Colonic mucosa (tissue), 4 donors: ENCODE measurements around the gene RUNX2. TPM values are rescaled to one million over a fixed set of nuclear protein-coding genes. Genes with fewer than 3 reads are reported as not detected.

Source experiments
- DNase-seq: peaks from one replicate; pipeline ENCODE4 v3.0.0-alpha.2; 2020
- H3K27ac ChIP-seq: fragments of 200-600 bp; one replicate; pipeline ENCODE4 v1.8.0; 2021
- H3K27me3 ChIP-seq: fragments of 200-600 bp; one replicate; pipeline ENCODE4 v1.8.0; 2021
- H3K36me3 ChIP-seq: fragments of 200-600 bp; one replicate; pipeline ENCODE4 v1.8.0; 2021
- H3K4me1 ChIP-seq: fragments of 200-600 bp; one replicate; pipeline ENCODE4 v1.8.0; 2021; ENCODE audit warnings: mild to moderate bottlenecking
- H3K4me3 ChIP-seq: fragments of 200-600 bp; one replicate; pipeline ENCODE4 v1.8.0; 2021
- H3K9ac ChIP-seq, 2 donors: one replicate each; pipeline ENCODE4 v1.7.0; 2013; ENCODE audit warnings: control low read depth in 2 of 2, low read depth in 2 of 2, low read length in 2 of 2
- H3K9me3 ChIP-seq: fragments of 200-600 bp; one replicate; pipeline ENCODE4 v1.8.0; 2021
- intact Hi-C: fragments of 100-400 bp; cut with DNase I; formaldehyde crosslinking; loops from one replicate; pipeline ENCODE4 v1.14.1; 2022
- total RNA-seq, 2 donors: library from RNA; stranded (reverse); fragmentation: NEBNext Ultra II Directional in 1 of 2; extraction: Animal tissue kit (Norgen Biotek cat#: 25700) in 1 of 2; gene quantifications; one replicate each; pipeline ENCODE4 v1.2.1, GENCODE V29; 2021
- TF ChIP-seq, protein P1 (sequence below): fragments of 200-600 bp; IDR thresholded peaks from one replicate; pipeline ENCODE4 v1.8.0; 2022; ENCODE audit warnings: antibody characterized with exemption, mild to moderate bottlenecking
- donor health status: healthy.
- donor health status: DM: no; HTN: no; CAD: no.
- donor health status: DM: no; HTN: no; CAD: no.

RUNX2 gene
- total RNA-seq, 2 donors from 2014 or later = 1.7 to 2.6 TPM

GRCh38 chr6:45572833-45573232 is 244.7 kb downstream of the RUNX2 start:
- Histone ChIP-seq H3K9ac (no peak overlapping the region), H3K27me3 (no peaks in the 10 kb centered on the region), H3K27ac (no peak overlapping the region), H3K4me1 (no peaks in the 10 kb centered on the region), H3K36me3 (no peaks in the 10 kb centered on the region), H3K9me3 (no peaks in the 10 kb centered on the region), H3K4me3 (no peak overlapping the region)
- no peak for DNase-seq
- intact Hi-C loops = no loop called here
- TF ChIP-seq, protein P1, sequence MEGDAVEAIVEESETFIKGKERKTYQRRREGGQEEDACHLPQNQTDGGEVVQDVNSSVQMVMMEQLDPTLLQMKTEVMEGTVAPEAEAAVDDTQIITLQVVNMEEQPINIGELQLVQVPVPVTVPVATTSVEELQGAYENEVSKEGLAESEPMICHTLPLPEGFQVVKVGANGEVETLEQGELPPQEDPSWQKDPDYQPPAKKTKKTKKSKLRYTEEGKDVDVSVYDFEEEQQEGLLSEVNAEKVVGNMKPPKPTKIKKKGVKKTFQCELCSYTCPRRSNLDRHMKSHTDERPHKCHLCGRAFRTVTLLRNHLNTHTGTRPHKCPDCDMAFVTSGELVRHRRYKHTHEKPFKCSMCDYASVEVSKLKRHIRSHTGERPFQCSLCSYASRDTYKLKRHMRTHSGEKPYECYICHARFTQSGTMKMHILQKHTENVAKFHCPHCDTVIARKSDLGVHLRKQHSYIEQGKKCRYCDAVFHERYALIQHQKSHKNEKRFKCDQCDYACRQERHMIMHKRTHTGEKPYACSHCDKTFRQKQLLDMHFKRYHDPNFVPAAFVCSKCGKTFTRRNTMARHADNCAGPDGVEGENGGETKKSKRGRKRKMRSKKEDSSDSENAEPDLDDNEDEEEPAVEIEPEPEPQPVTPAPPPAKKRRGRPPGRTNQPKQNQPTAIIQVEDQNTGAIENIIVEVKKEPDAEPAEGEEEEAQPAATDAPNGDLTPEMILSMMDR = no peak

DNA sequence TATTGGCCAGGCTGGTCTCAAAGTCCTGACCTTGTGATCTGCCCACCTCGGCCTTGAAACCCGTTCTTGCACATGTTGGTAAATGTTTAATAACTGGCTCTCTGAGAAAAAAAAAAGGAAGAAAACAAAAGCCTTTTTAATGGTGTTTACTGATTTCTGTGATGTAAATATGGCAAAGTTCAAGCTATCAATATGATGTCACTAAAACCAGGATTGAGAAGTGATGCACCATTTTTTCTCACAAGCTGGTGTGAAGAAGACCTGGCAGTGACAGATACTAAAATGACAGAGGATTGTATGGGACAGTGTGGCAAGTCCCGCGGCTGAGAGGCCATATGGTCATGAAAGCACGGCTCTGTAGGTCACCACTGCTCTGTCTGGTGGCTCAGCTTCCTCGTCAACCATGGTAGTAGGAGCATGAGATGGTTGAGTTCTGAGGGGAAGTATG is 245.9 kb downstream of the RUNX2 start:
- no peak overlapping the region for H3K9ac ChIP-seq
- TF ChIP-seq, protein P1 = no peak
- no peak for DNase-seq
- no peaks in the 10 kb centered on the region for H3K9me3 ChIP-seq
- no peaks in the 10 kb centered on the region for H3K4me1 ChIP-seq
- intact Hi-C loops = no loop called here
- no peak overlapping the region for H3K27ac ChIP-seq
- no peaks in the 10 kb centered on the region for H3K36me3 ChIP-seq
- H3K27me3 ChIP-seq = no peaks in the 10 kb centered on the region
- no peak overlapping the region for H3K4me3 ChIP-seq

DNA sequence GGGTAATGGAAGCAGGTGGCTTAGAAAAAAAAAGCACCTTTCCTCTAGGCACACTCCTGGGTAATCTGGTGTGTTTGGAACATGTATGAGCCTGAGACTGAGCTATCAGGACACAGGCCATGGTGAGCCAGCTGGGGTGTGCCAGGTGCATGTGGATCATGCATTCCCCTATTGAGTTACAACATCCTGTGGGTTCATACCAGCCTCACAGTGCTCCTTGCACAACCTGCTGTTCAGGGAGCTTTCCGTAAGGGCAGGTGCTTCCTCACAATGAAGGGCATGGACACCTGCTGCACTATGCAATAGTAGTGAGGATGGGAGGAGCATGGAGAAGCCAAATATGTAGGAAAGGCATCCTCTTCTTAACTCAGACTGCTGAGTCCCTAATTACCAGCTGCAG is 246.8 kb downstream of the RUNX2 start:
- DNase-seq = no peak
- Histone ChIP-seq H3K4me3 (no peak overlapping the region), H3K9me3 (no peaks in the 10 kb centered on the region), H3K36me3 (no peaks in the 10 kb centered on the region), H3K9ac (no peak overlapping the region), H3K27ac (no peak overlapping the region), H3K27me3 (no peaks in the 10 kb centered on the region), H3K4me1 (no peaks in the 10 kb centered on the region)
- intact Hi-C loops = no loop called here
- TF ChIP-seq, protein P1 = no peak

DNA sequence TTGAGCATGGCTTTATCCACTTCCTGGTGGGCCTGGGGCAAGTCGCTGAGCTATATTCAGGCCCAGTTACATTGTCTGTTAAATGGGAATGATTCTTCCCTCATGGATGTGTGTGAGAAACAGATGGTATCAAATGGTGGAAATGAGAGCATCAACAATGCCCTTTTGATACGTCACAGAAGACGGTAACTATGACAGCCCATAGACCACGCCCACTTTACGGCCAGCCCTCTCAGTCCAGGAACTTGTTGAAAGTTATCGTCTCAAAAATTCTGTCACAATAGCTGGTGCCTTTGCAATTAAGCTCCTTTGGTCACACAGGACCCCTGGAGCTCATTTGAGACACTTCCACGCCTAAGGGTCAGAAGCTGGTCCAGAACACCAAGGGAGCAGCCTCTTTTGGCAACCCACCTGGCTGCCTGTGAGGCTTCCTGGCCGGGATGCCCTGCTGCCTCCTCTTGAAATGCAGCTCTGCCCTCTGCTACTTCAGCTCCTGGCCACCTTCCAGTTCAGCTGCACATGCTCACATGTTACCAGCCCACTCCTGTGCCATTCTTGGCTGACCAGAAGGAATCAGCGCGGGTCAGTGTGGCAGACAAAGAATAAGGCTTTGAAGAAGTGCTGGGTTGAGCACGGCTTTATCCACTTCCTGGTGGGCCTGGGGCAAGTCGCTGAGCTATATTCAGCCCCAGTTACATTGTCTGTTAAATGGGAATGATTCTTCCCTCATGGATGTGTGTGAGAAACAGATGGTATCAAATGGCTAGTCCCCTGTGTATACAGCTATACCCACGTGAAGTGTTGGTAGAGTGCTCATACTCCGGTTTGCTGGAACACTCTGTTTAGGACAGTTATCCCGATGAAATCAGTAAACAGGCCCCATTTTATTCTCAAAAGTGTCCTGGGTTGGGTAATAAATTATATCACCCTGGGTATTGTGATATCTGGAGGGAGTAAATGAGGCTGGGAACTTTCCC is 248.8 kb downstream of the RUNX2 start:
- no peaks in the 10 kb centered on the region for H3K27me3 ChIP-seq
- no peaks in the 10 kb centered on the region for H3K9me3 ChIP-seq
- TF ChIP-seq, protein P1 = no peak
- no peaks in the 10 kb centered on the region for H3K4me1 ChIP-seq
- intact Hi-C loops = no loop called here
- DNase-seq = no peak
- no peak overlapping the region for H3K9ac ChIP-seq
- no peak overlapping the region for H3K4me3 ChIP-seq
- H3K27ac ChIP-seq = no peak overlapping the region
- no peaks in the 10 kb centered on the region for H3K36me3 ChIP-seq

DNA sequence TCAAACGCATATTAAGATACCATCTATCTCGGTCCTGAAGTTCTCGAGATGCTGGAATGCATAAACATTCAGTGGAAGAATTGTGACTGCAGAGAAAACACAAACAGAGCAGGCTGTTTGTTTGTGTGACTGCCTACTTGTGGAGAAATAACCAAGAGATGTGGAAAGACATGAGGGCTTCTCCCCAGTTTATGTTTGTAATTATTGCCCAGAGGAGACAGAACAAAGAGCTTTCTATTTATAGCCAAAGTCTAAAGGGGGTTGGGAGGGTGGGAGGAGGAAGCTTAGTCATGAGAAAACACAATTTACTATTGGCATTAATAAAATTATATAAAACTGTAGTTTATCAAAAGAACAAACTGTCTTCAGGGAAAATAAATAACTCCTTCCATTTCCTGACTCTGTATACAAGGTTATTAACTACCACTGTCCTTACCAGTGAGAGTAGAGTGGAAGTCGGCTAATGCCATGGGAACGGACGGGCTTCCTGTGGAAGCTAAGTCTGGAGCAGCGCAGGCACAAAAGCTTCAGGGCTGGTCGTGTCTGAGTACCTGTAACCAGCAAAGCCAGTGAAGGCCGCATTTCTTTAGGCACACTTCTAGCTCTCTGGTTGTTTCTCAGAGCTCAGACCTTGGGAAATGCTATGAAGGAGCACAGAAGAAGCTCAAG is 249.8 kb downstream of the RUNX2 start:
- Histone ChIP-seq H3K9me3 (no peaks in the 10 kb centered on the region), H3K9ac (no peak overlapping the region), H3K36me3 (no peaks in the 10 kb centered on the region), H3K4me1 (no peaks in the 10 kb centered on the region), H3K27me3 (no peaks in the 10 kb centered on the region), H3K27ac (no peak overlapping the region), H3K4me3 (no peak overlapping the region)
- DNase-seq = no peak
- intact Hi-C loops = no loop called here
- TF ChIP-seq, protein P1 = no peak
